Liver (tissue), 3 donors: ENCODE measurements around the gene SHC4.

Source experiments
- CTCF ChIP-seq: fragments of 150-350 bp; IDR thresholded peaks from 2 replicates; pipeline ENCODE4 v1.5.1; 2017; ENCODE audit warnings: improper control_type of control experiment, low read depth, low read length; ENCODE audit not compliant: missing input control
- EGR1 ChIP-seq, 2 donors: IDR thresholded peaks; 2 replicates each; pipeline ENCODE4 v1.6.1; 2016 to 2018; ENCODE audit warnings: antibody characterized with exemption in 2 of 2, low read depth in 2 of 2
- FOXA1 ChIP-seq: IDR thresholded peaks from 2 replicates; pipeline ENCODE4 v1.6.1; 2016; ENCODE audit warnings: antibody characterized with exemption
- GABPA ChIP-seq, 2 donors: IDR thresholded peaks in 1 of 2; conservative IDR thresholded peaks in 1 of 2; 2 replicates each; pipeline ENCODE4 v1.6.1; 2016; ENCODE audit warnings: antibody characterized with exemption in 2 of 2, mild to moderate bottlenecking in 1 of 2, moderate library complexity in 1 of 2
- JUND ChIP-seq, 2 donors: IDR thresholded peaks; 2 replicates each; pipeline ENCODE4 v1.6.1; 2016; ENCODE audit warnings: antibody characterized with exemption in 2 of 2
- RAD21 ChIP-seq, 2 donors: IDR thresholded peaks; 2 replicates each; pipeline ENCODE4 v1.6.1; 2016; ENCODE audit warnings: antibody characterized with exemption in 2 of 2, mild to moderate bottlenecking in 2 of 2
- RXRA ChIP-seq, 2 donors: IDR thresholded peaks; 2 replicates each; pipeline ENCODE4 v1.6.1; 2017 to 2018; ENCODE audit warnings: antibody characterized with exemption in 2 of 2, mild to moderate bottlenecking in 1 of 2
- SP1 ChIP-seq: IDR thresholded peaks from 2 replicates; pipeline ENCODE4 v1.6.1; 2018; ENCODE audit warnings: antibody characterized with exemption, mild to moderate bottlenecking
- TAF1 ChIP-seq: conservative IDR thresholded peaks from 2 replicates; pipeline ENCODE4 v1.6.1; 2016; ENCODE audit warnings: antibody characterized with exemption, mild to moderate bottlenecking
- YY1 ChIP-seq: IDR thresholded peaks from 2 replicates; pipeline ENCODE4 v1.6.1; 2016; ENCODE audit warnings: antibody characterized with exemption, mild to moderate bottlenecking
- TF ChIP-seq, protein P1 (sequence below): IDR thresholded peaks from 2 replicates; pipeline ENCODE4 v1.6.1; 2016; ENCODE audit warnings: antibody characterized with exemption
- TF ChIP-seq, protein P2 (sequence below): IDR thresholded peaks from 2 replicates; pipeline ENCODE4 v1.6.1; 2016; ENCODE audit warnings: antibody characterized with exemption
- TF ChIP-seq, protein P3 (sequence below): IDR thresholded peaks from 2 replicates; pipeline ENCODE4 v1.6.1; 2016; ENCODE audit warnings: antibody characterized with exemption
- donor health status: healthy.
- donor health status: healthy.

DNA sequence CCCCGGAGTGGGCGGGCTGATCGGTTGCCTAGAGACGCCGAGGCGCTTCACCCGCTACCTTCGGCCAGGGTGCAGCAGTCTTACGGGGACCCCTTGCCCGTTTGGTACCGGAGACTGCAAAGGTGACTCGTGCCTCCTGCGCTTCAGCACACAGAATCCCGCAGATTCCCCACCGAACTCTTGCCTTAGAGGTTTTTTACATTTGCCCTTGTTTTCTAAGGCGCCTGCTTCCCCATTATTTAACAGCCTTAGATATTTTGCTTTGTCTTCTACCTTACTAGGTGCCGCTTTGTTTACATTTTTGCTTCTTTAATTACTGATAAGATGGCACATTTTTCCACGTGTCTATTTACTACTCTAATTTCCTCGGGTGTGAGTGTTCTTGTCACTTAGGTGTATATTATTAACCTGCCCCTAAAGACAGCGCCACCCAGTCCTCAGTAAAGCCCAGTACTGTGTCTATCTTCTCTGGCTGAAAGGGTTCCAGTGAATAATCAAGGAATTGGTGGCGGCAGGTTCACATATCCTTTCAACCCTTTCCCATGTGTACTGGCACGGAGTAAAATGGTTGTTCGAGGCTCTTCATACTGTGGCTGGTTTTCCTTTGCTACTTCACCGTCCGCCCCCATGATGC is 152.3 kb downstream of the SHC4 start:
- TF ChIP-seq, protein P1, sequence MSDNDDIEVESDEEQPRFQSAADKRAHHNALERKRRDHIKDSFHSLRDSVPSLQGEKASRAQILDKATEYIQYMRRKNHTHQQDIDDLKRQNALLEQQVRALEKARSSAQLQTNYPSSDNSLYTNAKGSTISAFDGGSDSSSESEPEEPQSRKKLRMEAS, result no peak
- TF ChIP-seq SP1 (no peak), CTCF (no peak), RXRA (IDR thresholded peaks at IDR 0.05) (no peak), JUND (IDR thresholded peaks at IDR 0.05) (no peak), EGR1 (IDR thresholded peaks at IDR 0.05; ENCODE audit: low read depth in 2 of 2) (no peak), YY1 (no peak), GABPA (IDR thresholded peaks at IDR 0.05 in 1 of 2, conservative IDR thresholded peaks at IDR 0.05 in 1 of 2) (peak in 1 of 2 donors; percentile 3), FOXA1 (no peak), RAD21 (IDR thresholded peaks at IDR 0.05) (no peak), TAF1 (no peak)
- TF ChIP-seq, protein P2, sequence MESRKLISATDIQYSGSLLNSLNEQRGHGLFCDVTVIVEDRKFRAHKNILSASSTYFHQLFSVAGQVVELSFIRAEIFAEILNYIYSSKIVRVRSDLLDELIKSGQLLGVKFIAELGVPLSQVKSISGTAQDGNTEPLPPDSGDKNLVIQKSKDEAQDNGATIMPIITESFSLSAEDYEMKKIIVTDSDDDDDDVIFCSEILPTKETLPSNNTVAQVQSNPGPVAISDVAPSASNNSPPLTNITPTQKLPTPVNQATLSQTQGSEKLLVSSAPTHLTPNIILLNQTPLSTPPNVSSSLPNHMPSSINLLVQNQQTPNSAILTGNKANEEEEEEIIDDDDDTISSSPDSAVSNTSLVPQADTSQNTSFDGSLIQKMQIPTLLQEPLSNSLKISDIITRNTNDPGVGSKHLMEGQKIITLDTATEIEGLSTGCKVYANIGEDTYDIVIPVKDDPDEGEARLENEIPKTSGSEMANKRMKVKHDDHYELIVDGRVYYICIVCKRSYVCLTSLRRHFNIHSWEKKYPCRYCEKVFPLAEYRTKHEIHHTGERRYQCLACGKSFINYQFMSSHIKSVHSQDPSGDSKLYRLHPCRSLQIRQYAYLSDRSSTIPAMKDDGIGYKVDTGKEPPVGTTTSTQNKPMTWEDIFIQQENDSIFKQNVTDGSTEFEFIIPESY, result no peak
- TF ChIP-seq, protein P3, sequence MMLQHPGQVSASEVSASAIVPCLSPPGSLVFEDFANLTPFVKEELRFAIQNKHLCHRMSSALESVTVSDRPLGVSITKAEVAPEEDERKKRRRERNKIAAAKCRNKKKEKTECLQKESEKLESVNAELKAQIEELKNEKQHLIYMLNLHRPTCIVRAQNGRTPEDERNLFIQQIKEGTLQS, result no peak
